GM23338 (cell line): Measurements from ENCODE around the gene PEAK3. TPM values are rescaled to one million over a fixed set of nuclear protein-coding genes. Genes with fewer than 3 reads are reported as not detected.

ENCODE experiments used
- ATAC-seq: fragments of 200-7000 bp; cut with Tn5 transposase; 3 replicates; pipeline ENCODE4 v1.9.1; 2020
- DNase-seq: peaks from one replicate; pipeline ENCODE4 v3.0.0-alpha.2; 2015; ENCODE audit warnings: low spot score
- H2AFZ ChIP-seq: fragments of 200-600 bp; sonication (generic); 2 replicates; pipeline ENCODE4 v1.8.0; 2016; ENCODE audit warnings: antibody characterized with exemption, mild to moderate bottlenecking, moderate library complexity
- H3F3A ChIP-seq: fragments of 200-600 bp; sonication (generic); replicated peaks from 2 replicates; pipeline ENCODE4 v1.8.0; 2017; ENCODE audit warnings: antibody characterized with exemption, mixed run types, low read depth
- H3K27ac ChIP-seq: fragments of 200-600 bp; sonication (generic); 2 replicates; pipeline ENCODE4 v1.6.1; 2016; ENCODE audit warnings: low read depth
- H3K27me3 ChIP-seq: fragments of 200-600 bp; sonication (generic); 2 replicates; pipeline ENCODE4 v1.8.0; 2016; ENCODE audit warnings: mild to moderate bottlenecking, mixed run types, moderate library complexity; ENCODE audit not compliant: insufficient read depth
- H3K36me3 ChIP-seq: fragments of 200-600 bp; sonication (generic); 2 replicates; pipeline ENCODE4 v1.8.0; 2016; ENCODE audit warnings: mild to moderate bottlenecking; ENCODE audit not compliant: insufficient read depth
- H3K4me1 ChIP-seq: fragments of 200-600 bp; sonication (generic); 2 replicates; pipeline ENCODE4 v1.8.0; 2016; ENCODE audit warnings: mild to moderate bottlenecking, moderate library complexity; ENCODE audit not compliant: insufficient read depth
- H3K4me2 ChIP-seq: fragments of 200-600 bp; sonication (generic); 2 replicates; pipeline ENCODE4 v1.7.1; 2017; ENCODE audit warnings: mixed run types
- H3K4me3 ChIP-seq: fragments of 200-600 bp; sonication (generic); 2 replicates; pipeline ENCODE4 v1.6.1; 2016; ENCODE audit warnings: mixed run types
- H3K79me2 ChIP-seq: fragments of 200-600 bp; sonication (generic); replicated peaks from 2 replicates; pipeline ENCODE4 v1.8.0; 2017; ENCODE audit warnings: mild to moderate bottlenecking; ENCODE audit not compliant: insufficient read depth
- H3K9me2 ChIP-seq: fragments of 200-600 bp; sonication (generic); 2 replicates; pipeline ENCODE4 v1.8.0; 2017; ENCODE audit not compliant: insufficient read depth
- H4K20me1 ChIP-seq: fragments of 200-600 bp; sonication (generic); replicated peaks from 2 replicates; pipeline ENCODE4 v1.8.0; 2017; ENCODE audit warnings: mild to moderate bottlenecking; ENCODE audit not compliant: insufficient read depth
- H3K27ac Mint-ChIP-seq: 2 replicates; pipeline ENCODE4 v1.8.0; 2020; ENCODE audit warnings: inconsistent platforms, mild to moderate bottlenecking, moderate library complexity, mixed read lengths
- H3K27me3 Mint-ChIP-seq: 3 replicates; pipeline ENCODE4 v1.8.0; 2022; ENCODE audit warnings: low read depth, mild to moderate bottlenecking, moderate library complexity, mixed read lengths, inconsistent platforms; ENCODE audit not compliant: insufficient read depth, poor library complexity
- H3K36me3 Mint-ChIP-seq: 3 replicates; pipeline ENCODE4 v1.8.0; 2021; ENCODE audit warnings: low read depth, mild to moderate bottlenecking, inconsistent platforms, moderate library complexity, mixed read lengths
- H3K4me1 Mint-ChIP-seq: 3 replicates; pipeline ENCODE4 v1.8.0; 2020; ENCODE audit warnings: mild to moderate bottlenecking, inconsistent platforms, mixed read lengths
- H3K4me3 Mint-ChIP-seq: 3 replicates; pipeline ENCODE4 v1.8.0; 2021; ENCODE audit warnings: moderate library complexity, mild to moderate bottlenecking, inconsistent platforms, mixed read lengths
- H3K9me3 Mint-ChIP-seq: 3 replicates; pipeline ENCODE4 v1.8.0; 2020; ENCODE audit warnings: moderate library complexity, mild to moderate bottlenecking, inconsistent platforms, mixed read lengths
- CREB1 ChIP-seq: fragments of 250-450 bp; sonication (Bioruptor Pico); IDR thresholded peaks from 2 replicates; pipeline ENCODE4 v1.5.0; 2020; ENCODE audit warnings: low read depth, mild to moderate bottlenecking, moderate library complexity
- CTCF ChIP-seq, 2 experiments: fragments of 200-600 bp in 1 of 2; sonication (generic) in 1 of 2; conservative IDR thresholded peaks; 2 replicates each; pipeline versions ENCODE4 v1.5.1 to v1.6.1; 2016 to 2017; ENCODE audit warnings: antibody characterized with exemption in 2 of 2, low read depth in 2 of 2, mild to moderate bottlenecking in 2 of 2, moderate library complexity in 1 of 2
- ETS1 ChIP-seq: IDR thresholded peaks from 2 replicates; pipeline ENCODE4 v1.6.1; 2016; ENCODE audit warnings: antibody characterized with exemption
- EZH2 ChIP-seq: fragments of 200-600 bp; sonication (generic); IDR thresholded peaks from one replicate; pipeline ENCODE4 v1.8.0; 2017; ENCODE audit warnings: antibody characterized with exemption, mild to moderate bottlenecking, low read depth; ENCODE audit not compliant: unreplicated experiment
- EZH2phosphoT487 ChIP-seq: fragments of 200-600 bp; sonication (generic); IDR thresholded peaks from one replicate; pipeline ENCODE4 v1.8.1; 2018; ENCODE audit warnings: antibody characterized with exemption; ENCODE audit not compliant: unreplicated experiment
- JUNB ChIP-seq: IDR thresholded peaks from one replicate; pipeline ENCODE4 v1.6.1; 2016; ENCODE audit warnings: antibody characterized with exemption; ENCODE audit not compliant: unreplicated experiment
- NANOG ChIP-seq: IDR thresholded peaks from 2 replicates; pipeline ENCODE4 v1.6.1; 2016; ENCODE audit warnings: antibody characterized with exemption, borderline replicate concordance
- POLR2AphosphoS5 ChIP-seq: IDR thresholded peaks from 2 replicates; pipeline ENCODE4 v1.6.1; 2016; ENCODE audit warnings: antibody characterized with exemption, low read depth
- REST ChIP-seq: IDR thresholded peaks from one replicate; pipeline ENCODE4 v1.6.1; 2018; ENCODE audit warnings: antibody characterized with exemption; ENCODE audit not compliant: unreplicated experiment
- STAT1 ChIP-seq: IDR thresholded peaks from one replicate; pipeline ENCODE4 v1.6.1; 2016; ENCODE audit warnings: antibody characterized with exemption; ENCODE audit not compliant: unreplicated experiment
- ZNF114 ChIP-seq: fragments of 250-450 bp; sonication (Bioruptor Pico); IDR thresholded peaks from 2 replicates; pipeline ENCODE4 v1.5.0; 2020; ENCODE audit warnings: mild to moderate bottlenecking, moderate library complexity
- ZNF331 ChIP-seq: fragments of 250-450 bp; sonication (Bioruptor Pico); IDR thresholded peaks from 2 replicates; pipeline ENCODE4 v1.5.0; 2020; ENCODE audit warnings: low read depth, mild to moderate bottlenecking, moderate library complexity
- ZNF462 ChIP-seq: fragments of 250-450 bp; sonication (Bioruptor Pico); IDR thresholded peaks from 2 replicates; pipeline ENCODE4 v1.5.0; 2020; ENCODE audit warnings: mild to moderate bottlenecking, moderate library complexity
- polyA plus RNA-seq: library from polyadenylated mRNA; unstranded; fragments of >200 nt; fragmentation: Nextera tagmentation; extraction: Ambion mirVana; gene quantifications from 2 replicates; pipeline ENCODE4 v1.2.1, GENCODE V29; 2016
- total RNA-seq: library from RNA; depleted of rRNA; stranded (reverse); fragments of >200 nt; shearing (Covaris generic); gene quantifications from 2 replicates; pipeline ENCODE4 v1.2.3, GENCODE V29; 2014

Gene PEAK3
- total and polyA plus RNA-seq, 2 experiments from 2014 or later = not detected

- 0 out of 2 replicates have a peak, but pooled peaks cover 6% of the 10 kb centered on the region for H3F3A ChIP-seq
- TF ChIP-seq ZNF331 (CRISPR knock-in tag) = no peak
- no peak for TF ChIP-seq JUNB
- no peak for TF ChIP-seq NANOG
- TF ChIP-seq CTCF (conservative IDR thresholded peaks at IDR 0.05; ENCODE audit: low read depth in 2 of 2) = no peak
- no peak for TF ChIP-seq EZH2phosphoT487
- no peak for TF ChIP-seq CREB1 (CRISPR knock-in tag)
- no peak for TF ChIP-seq POLR2AphosphoS5
- TF ChIP-seq ZNF114 = no peak
- no peak for TF ChIP-seq REST
- no peak for TF ChIP-seq ZNF462
- TF ChIP-seq STAT1 = no peak
- no peak for TF ChIP-seq EZH2
- no peak for TF ChIP-seq ETS1
- Mint-ChIP-seq H3K36me3 (peaks cover 53% of the 10 kb centered on the region), H3K4me3 (no peak overlapping the region), H3K27me3 (peaks cover 9% of the 10 kb centered on the region), H3K27ac (no peak overlapping the region), H3K4me1 (peaks cover 15% of the 10 kb centered on the region), H3K9me3 (no peaks in the 10 kb centered on the region)
- H3K27me3 ChIP-seq = no peaks in the 10 kb centered on the region
- H3K4me2 ChIP-seq = no peak overlapping the region
- H4K20me1 ChIP-seq = peaks cover 26% of the 10 kb centered on the region
- no peak overlapping the region for H3K4me3 ChIP-seq
- H2AFZ ChIP-seq = no peak overlapping the region
- peaks cover 36% of the 10 kb centered on the region for H3K79me2 ChIP-seq
- H3K9me2 ChIP-seq = no peaks in the 10 kb centered on the region
- no peak overlapping the region for H3K27ac ChIP-seq
- ATAC-seq = no peak
- H3K36me3 ChIP-seq = peaks cover 13% of the 10 kb centered on the region
- H3K4me1 ChIP-seq = peaks cover 5% of the 10 kb centered on the region
- DNase-seq = no peak
Observed at GRCh38 chr19:2245273-2245672, 36.7 kb downstream of the PEAK3 start.
